IMR-90 (cell line): Measurements from ENCODE around the gene ITPK1. TPM values are rescaled to one million over a fixed set of nuclear protein-coding genes. Genes with fewer than 3 reads are reported as not detected.

Experiments
- ATAC-seq: fragments of 200-7000 bp; cut with Tn5 transposase; 2 replicates; pipeline ENCODE4 v1.9.1; 2020; ENCODE audit warnings: low read depth, mild to moderate bottlenecking, moderate library complexity
- BruUV-seq: library from RNA; stranded (reverse); fragments of 400-500 nt; replicated peaks from 2 replicates; lab custom pipeline; 2021; lab: Mats Ljungman, UMichigan
- CTCF ChIA-PET: fragments of 300-600 bp; formaldehyde crosslinking; extraction: SDS; loops from one replicate; lab custom pipeline; 2021; ENCODE audit warnings: antibody characterized with exemption; lab: Yijun Ruan, JAX
- POLR2A ChIA-PET: fragments of 300-600 bp; sonication (Branson Sonifier 250); formaldehyde crosslinking; loops from one replicate; lab custom pipeline; 2022; ENCODE audit warnings: antibody characterized with exemption; ENCODE audit not compliant: unreplicated experiment; lab: Charles Lee
- DNase-seq: peaks from one replicate; pipeline ENCODE4 v3.0.0; 2013
- H2AFZ ChIP-seq: replicated peaks from 2 replicates; pipeline ENCODE3; 2013; ENCODE audit warnings: low read length, mild to moderate bottlenecking; ENCODE audit not compliant: poor library complexity
- H2AK5ac ChIP-seq: 2 replicates; pipeline ENCODE4 v1.6.1; 2013; ENCODE audit warnings: low read depth, low read length, inconsistent platforms
- H2AK9ac ChIP-seq: replicated peaks from 2 replicates; pipeline ENCODE3; 2013; ENCODE audit warnings: mild to moderate bottlenecking, low read depth, low read length, moderate library complexity; ENCODE audit not compliant: poor library complexity
- H2BK120ac ChIP-seq: 2 replicates; pipeline ENCODE4 v1.6.1; 2013; ENCODE audit warnings: low read depth, low read length, inconsistent platforms
- H2BK15ac ChIP-seq: 3 replicates; pipeline ENCODE4 v1.6.1; 2013; ENCODE audit warnings: low read depth, low read length, inconsistent platforms
- H2BK20ac ChIP-seq: 2 replicates; pipeline ENCODE4 v1.6.1; 2013; ENCODE audit warnings: low read depth, mild to moderate bottlenecking, inconsistent platforms, low read length, moderate library complexity
- H2BK5ac ChIP-seq: 2 replicates; pipeline ENCODE4 v1.6.1; 2013; ENCODE audit warnings: mild to moderate bottlenecking, low read depth, low read length, inconsistent platforms; ENCODE audit not compliant: poor library complexity, severe bottlenecking
- H3K14ac ChIP-seq: replicated peaks from 2 replicates; pipeline ENCODE4 v1.6.1; 2013; ENCODE audit warnings: low read depth, low read length, inconsistent platforms
- H3K18ac ChIP-seq: 2 replicates; pipeline ENCODE4 v1.6.1; 2013; ENCODE audit warnings: low read depth, low read length, control low read depth
- H3K23ac ChIP-seq: 2 replicates; pipeline ENCODE4 v1.6.1; 2013; ENCODE audit warnings: low read depth, low read length, inconsistent platforms
- H3K27ac ChIP-seq: 2 replicates; pipeline ENCODE4 v1.5.1; 2013; ENCODE audit warnings: mild to moderate bottlenecking, control low read depth, low read length; ENCODE audit not compliant: insufficient read depth
- H3K27me3 ChIP-seq: 2 replicates; pipeline ENCODE4 v1.6.1; 2013; ENCODE audit warnings: low read length; ENCODE audit not compliant: control insufficient read depth, insufficient read depth
- H3K36me3 ChIP-seq: 2 replicates; pipeline ENCODE4 v1.6.1; 2013; ENCODE audit warnings: low read length, mixed read lengths; ENCODE audit not compliant: control insufficient read depth, insufficient read depth
- H3K4ac ChIP-seq: 2 replicates; pipeline ENCODE4 v1.6.1; 2013; ENCODE audit warnings: low read depth, low read length, inconsistent platforms
- H3K4me1 ChIP-seq: 2 replicates; pipeline ENCODE4 v1.6.1; 2013; ENCODE audit warnings: low read length, mixed read lengths; ENCODE audit not compliant: control insufficient read depth, insufficient read depth
- H3K4me2 ChIP-seq: 2 replicates; pipeline ENCODE4 v1.6.1; 2013; ENCODE audit warnings: low read depth, mild to moderate bottlenecking, control low read depth, low read length, moderate library complexity
- H3K4me3 ChIP-seq: 2 replicates; pipeline ENCODE4 v1.5.1; 2013; ENCODE audit warnings: low read depth, mild to moderate bottlenecking, control low read depth, low read length, moderate library complexity; ENCODE audit not compliant: insufficient read depth
- H3K56ac ChIP-seq: 2 replicates; pipeline ENCODE4 v1.6.1; 2013; ENCODE audit warnings: low read length, inconsistent platforms; ENCODE audit not compliant: insufficient read depth; ENCODE audit errors: extremely low read depth
- H3K79me1 ChIP-seq, 2 experiments: 2 replicates each; pipeline ENCODE4 v1.6.1; 2013; ENCODE audit warnings: low read length in 2 of 2, inconsistent platforms in 1 of 2, low read depth in 1 of 2
- H3K9ac ChIP-seq: 2 replicates; pipeline ENCODE4 v1.6.1; 2013; ENCODE audit warnings: low read depth, low read length, control low read depth
- H3K9me1 ChIP-seq: 2 replicates; pipeline ENCODE4 v1.6.1; 2013; ENCODE audit warnings: low read length, inconsistent platforms; ENCODE audit not compliant: insufficient read depth
- H3K9me3 ChIP-seq: 2 replicates; pipeline ENCODE4 v1.6.1; 2013; ENCODE audit warnings: low read length; ENCODE audit not compliant: control insufficient read depth, insufficient read depth
- H4K20me1 ChIP-seq: 2 replicates; pipeline ENCODE4 v1.6.1; 2013; ENCODE audit warnings: low read length, inconsistent platforms; ENCODE audit not compliant: insufficient read depth
- H4K5ac ChIP-seq: 2 replicates; pipeline ENCODE4 v1.6.1; 2013; ENCODE audit warnings: mild to moderate bottlenecking, low read depth, low read length, control low read depth
- H4K8ac ChIP-seq, 2 experiments: 2 replicates each; pipeline ENCODE4 v1.6.1; 2013; ENCODE audit warnings: low read depth in 2 of 2, low read length in 2 of 2, control low read depth in 1 of 2, inconsistent platforms in 1 of 2
- H4K91ac ChIP-seq: 2 replicates; pipeline ENCODE4 v1.6.1; 2013; ENCODE audit warnings: low read depth, low read length, inconsistent platforms; ENCODE audit not compliant: insufficient read depth
- BHLHE40 ChIP-seq: fragments of 150-350 bp; IDR thresholded peaks from 2 replicates; pipeline ENCODE4 v1.6.1; 2016; ENCODE audit warnings: mild to moderate bottlenecking, low read depth, low read length
- CEBPB ChIP-seq: IDR thresholded peaks from 2 replicates; pipeline ENCODE4 v1.6.1; 2012; ENCODE audit warnings: low read depth, low read length, improper control_type of control experiment
- CHD1 ChIP-seq: IDR thresholded peaks from 2 replicates; pipeline ENCODE4 v1.6.1; 2012; ENCODE audit warnings: low read depth, low read length, improper control_type of control experiment
- CTCF ChIP-seq: conservative IDR thresholded peaks from 2 replicates; pipeline ENCODE4 v1.5.1; 2012; ENCODE audit warnings: mild to moderate bottlenecking, low read depth, low read length, improper control_type of control experiment
- ELK1 ChIP-seq: fragments of 150-350 bp; IDR thresholded peaks from 2 replicates; pipeline ENCODE4 v1.6.1; 2016; ENCODE audit warnings: low read depth, mild to moderate bottlenecking, low read length, moderate library complexity, borderline replicate concordance
- FOS ChIP-seq: fragments of 150-350 bp; IDR thresholded peaks from 2 replicates; pipeline ENCODE4 v1.6.1; 2016; ENCODE audit warnings: low read depth, low read length
- MAFK ChIP-seq: IDR thresholded peaks from 2 replicates; pipeline ENCODE4 v1.6.1; 2012; ENCODE audit warnings: low read depth, low read length, improper control_type of control experiment
- MAZ ChIP-seq: IDR thresholded peaks from 2 replicates; pipeline ENCODE4 v1.6.1; 2012; ENCODE audit warnings: low read depth, mild to moderate bottlenecking, low read length, improper control_type of control experiment, moderate library complexity, borderline replicate concordance
- MXI1 ChIP-seq: IDR thresholded peaks from 2 replicates; pipeline ENCODE4 v1.6.1; 2012; ENCODE audit warnings: low read depth, mild to moderate bottlenecking, low read length, moderate library complexity, borderline replicate concordance
- NFE2L2 ChIP-seq: fragments of 150-350 bp; IDR thresholded peaks from 2 replicates; pipeline ENCODE4 v1.6.1; 2016; ENCODE audit warnings: low read depth, mild to moderate bottlenecking, low read length
- POLR2A ChIP-seq: IDR thresholded peaks from 2 replicates; pipeline ENCODE4 v1.6.1; 2012; ENCODE audit warnings: mild to moderate bottlenecking, low read depth, low read length
- RCOR1 ChIP-seq: IDR thresholded peaks from 2 replicates; pipeline ENCODE4 v1.6.1; 2012; ENCODE audit warnings: mild to moderate bottlenecking, low read length, improper control_type of control experiment; ENCODE audit not compliant: insufficient replicate concordance
- SMC3 ChIP-seq: fragments of 150-350 bp; IDR thresholded peaks from 2 replicates; pipeline ENCODE4 v1.6.1; 2016; ENCODE audit warnings: low read depth, mild to moderate bottlenecking, antibody characterized with exemption, low read length, moderate library complexity
- WGBS, 2 experiments: methylation state at CpG; one replicate each; pipeline versions ENCODE4 v1.1.5 to v1.1.7; 2013; ENCODE audit warnings: missing lambda C conversion rate in 2 of 2; ENCODE audit not compliant: insufficient read length in 1 of 2; ENCODE audit errors: extremely low coverage in 2 of 2; 5-methylcytosine and 5-hydroxymethylcytosine counted together
- dilution Hi-C: fragments of 300-500 bp; cut with HindIII; formaldehyde crosslinking; loops from one replicate; pipeline ENCODE4 v1.14.3; 2018; ENCODE audit warnings: low sequenced_read_pairs; ENCODE audit not compliant: unreplicated experiment
- in situ Hi-C: fragments of 300-500 bp; cut with MboI; formaldehyde crosslinking; loops from 3 replicates; pipeline ENCODE4 v1.14.3; 2019; ENCODE audit warnings: low sequenced_read_pairs, inconsistent platforms, mixed read lengths
- intact Hi-C: fragments of 100-400 bp; cut with micrococcal nuclease; formaldehyde crosslinking; loops from 2 replicates; pipeline ENCODE4 v1.10.0; 2022
- polyA plus RNA-seq, 3 experiments: library from polyadenylated mRNA; depleted of rRNA; stranded (reverse); fragments of >200 nt; gene quantifications; 2 replicates each; pipeline ENCODE4 v1.2.3, GENCODE V29; 2012; ENCODE audit warnings: low replicate concordance in 1 of 3
- total RNA-seq: library from RNA; depleted of rRNA; stranded (reverse); fragments of >200 nt; gene quantifications from 2 replicates; pipeline ENCODE4 v1.2.3, GENCODE V29; 2012
- TF ChIP-seq, protein P1 (sequence below): fragments of 150-350 bp; IDR thresholded peaks from 2 replicates; pipeline ENCODE4 v1.6.1; 2017; ENCODE audit warnings: mild to moderate bottlenecking, antibody characterized with exemption, low read length, low read depth

The ITPK1 gene
- total and polyA plus RNA-seq, 2 of the 4 experiments (the other 2 are of a cell fraction): 21.7 to 26.9 TPM

DNA sequence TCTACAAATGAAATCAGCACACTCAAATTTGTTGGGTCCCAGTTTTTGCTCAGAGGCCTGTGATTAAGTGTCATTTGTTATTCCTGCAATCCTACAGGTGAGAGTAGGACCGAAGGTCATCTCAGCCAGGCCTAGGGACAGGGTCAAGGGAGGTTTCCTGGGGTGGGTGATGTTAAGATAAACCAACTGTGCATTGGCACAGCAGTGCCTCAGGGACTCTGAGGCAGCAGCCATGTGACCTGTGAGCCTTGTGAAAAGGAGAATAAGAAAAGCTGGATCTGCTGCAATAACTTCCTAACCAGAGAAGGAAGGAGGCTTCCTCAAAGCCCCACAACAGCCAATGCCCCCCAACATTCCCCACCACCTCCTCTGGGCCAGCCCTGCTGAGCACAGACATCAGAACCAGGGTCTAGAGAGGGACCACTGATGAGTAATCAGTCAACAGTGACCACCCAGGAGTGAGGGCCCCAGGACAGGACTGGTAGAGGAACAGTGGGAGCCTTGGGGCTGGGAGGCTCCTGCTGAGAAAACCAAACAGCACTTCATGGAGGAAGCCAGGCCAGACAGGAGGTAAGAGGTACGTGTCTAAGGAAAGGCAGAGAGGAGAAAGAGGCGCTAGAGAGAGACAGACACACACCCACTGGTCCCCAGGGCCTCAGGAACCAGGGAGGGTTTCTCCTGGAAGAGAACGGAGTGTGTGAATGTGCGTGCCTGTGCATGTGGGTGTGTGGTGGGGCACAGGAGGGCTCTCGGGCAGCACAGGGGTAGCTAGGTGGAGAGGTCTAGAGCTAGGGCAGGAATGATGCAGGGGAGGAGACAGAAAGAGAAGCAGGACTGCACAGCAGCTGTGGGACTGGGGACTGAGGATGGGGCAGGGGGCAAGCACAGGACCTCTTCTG is 82.4 kb downstream of the ITPK1 start:
- Histone ChIP-seq H2BK120ac (no peak overlapping the region), H3K4me1 (peaks cover 20% of the 10 kb centered on the region), H3K9ac (no peak overlapping the region), H3K36me3 (no peaks in the 10 kb centered on the region), H2BK15ac (no peak overlapping the region), H3K14ac (no peak overlapping the region), H4K8ac (no peak overlapping the region), H3K23ac (no peak overlapping the region), H3K56ac (no peak overlapping the region), H3K4ac (no peak overlapping the region), H2AK5ac (0 out of 2 replicates have a peak overlapping the region, but pooled peaks have one; percentile 44), H2BK20ac (no peak overlapping the region), H3K4me2 (no peak overlapping the region), H4K5ac (no peak overlapping the region), H3K9me3 (no peaks in the 10 kb centered on the region), H2AFZ (no peak overlapping the region), H3K27ac (no peak overlapping the region), H3K18ac (no peak overlapping the region), H3K79me1 (no peaks in the 10 kb centered on the region; a peak in 1 of 4 replicates), H2BK5ac (no peak overlapping the region), H2AK9ac (peak overlapping the region; percentile 9), H4K91ac (no peak overlapping the region), H3K4me3 (no peak overlapping the region), H3K9me1 (peaks cover 21% of the 10 kb centered on the region; the same call in 1 of the 2 replicates), H3K27me3 (no peaks in the 10 kb centered on the region; the same call in 1 of the 2 replicates), H4K20me1 (peaks cover 4% of the 10 kb centered on the region)
- no TSS peak for BruUV-seq
- WGBS, 2 experiments: 89% methylated on average over 4 of the region's 6 CpGs; no CpG with 5 or more reads in 1 of the 2 experiments
- POLR2A ChIA-PET: no interaction called here
- intact Hi-C loops: loop anchor here (5.0 kb wide), 1 partner anchor 79 kb away; no protein-coding TSS in a partner anchor
- no peak for ATAC-seq
- CTCF ChIA-PET: no interaction called here
- dilution Hi-C loops: no loop called here
- in situ Hi-C loops: no loop called here
- no peak for DNase-seq
- TF ChIP-seq RCOR1 (no peak), POLR2A (no peak), MAZ (no peak), CEBPB (no peak), CTCF (no peak), MAFK (no peak), BHLHE40 (no peak), ELK1 (no peak), NFE2L2 (no peak), SMC3 (no peak), FOS (no peak), CHD1 (no peak), MXI1 (no peak)
- TF ChIP-seq, protein P1, sequence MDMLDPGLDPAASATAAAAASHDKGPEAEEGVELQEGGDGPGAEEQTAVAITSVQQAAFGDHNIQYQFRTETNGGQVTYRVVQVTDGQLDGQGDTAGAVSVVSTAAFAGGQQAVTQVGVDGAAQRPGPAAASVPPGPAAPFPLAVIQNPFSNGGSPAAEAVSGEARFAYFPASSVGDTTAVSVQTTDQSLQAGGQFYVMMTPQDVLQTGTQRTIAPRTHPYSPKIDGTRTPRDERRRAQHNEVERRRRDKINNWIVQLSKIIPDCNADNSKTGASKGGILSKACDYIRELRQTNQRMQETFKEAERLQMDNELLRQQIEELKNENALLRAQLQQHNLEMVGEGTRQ: no peak
